Right lobe of liver (tissue), 6 donors: Measurements from ENCODE around the gene PLA2G4A. TPM values are rescaled to one million over a fixed set of nuclear protein-coding genes. Genes with fewer than 3 reads are reported as not detected.

Experiments
- ATAC-seq, 4 donors: fragments of 200-7000 bp; cut with Tn5 transposase; one replicate each; pipeline ENCODE4 v1.9.1; 2020; ENCODE audit warnings: mild to moderate bottlenecking in 4 of 4, moderate library complexity in 4 of 4
- DNase-seq, 3 donors: peaks; one replicate each; pipeline ENCODE4 v3.0.0-alpha.2; 2020
- H3K27ac ChIP-seq, 3 donors: fragments of 200-600 bp; one replicate each; pipeline ENCODE4 v1.8.0; 2022
- H3K27me3 ChIP-seq, 2 donors: fragments of 200-600 bp; one replicate each; pipeline ENCODE4 v1.8.0; 2022
- H3K36me3 ChIP-seq, 4 donors: fragments of 200-600 bp; sonication (generic) in 1 of 4; one replicate each; pipeline versions ENCODE4 v1.5.1 to v1.8.0; 2017 to 2022; ENCODE audit warnings: control low read depth in 1 of 4
- H3K4me1 ChIP-seq, 4 donors: fragments of 200-600 bp; sonication (generic) in 1 of 4; one replicate each; pipeline versions ENCODE4 v1.5.1 to v1.8.0; 2017 to 2022; ENCODE audit warnings: control low read depth in 1 of 4
- H3K4me3 ChIP-seq, 3 donors: fragments of 200-600 bp; one replicate each; pipeline ENCODE4 v1.8.0; 2022
- H3K9me3 ChIP-seq, 4 donors: fragments of 200-600 bp; sonication (generic) in 1 of 4; one replicate each; pipeline versions ENCODE4 v1.5.1 to v1.8.0; 2017 to 2022; ENCODE audit warnings: control low read depth in 1 of 4
- POLR2A ChIP-seq: fragments of 450-650 bp; IDR thresholded peaks from one replicate; pipeline ENCODE4 v1.6.1; 2017; ENCODE audit warnings: antibody characterized with exemption, mild to moderate bottlenecking
- WGBS: methylation state at CpG from one replicate; pipeline ENCODE4 v1.1.6; 2018; ENCODE audit warnings: low coverage, low lambda C conversion rate; ENCODE audit not compliant: insufficient coverage; ENCODE audit errors: missing lambda C conversion rate; 5-methylcytosine and 5-hydroxymethylcytosine counted together
- intact Hi-C, 2 donors: fragments of 100-400 bp; cut with DNase I; formaldehyde crosslinking; loops; one replicate each; pipeline versions ENCODE4 v1.11.2 to v1.14.1; 2022
- total RNA-seq, 6 experiments: library from RNA; depleted of rRNA in 2 of 6; stranded (reverse); fragments of >200 nt in 2 of 6; fragmentation: NEBNext Ultra II Directional in 3 of 6; extraction: Animal tissue kit (Norgen Biotek cat#: 25700) in 3 of 6; gene quantifications; one replicate each; pipeline versions ENCODE4 v1.1.0 to v1.2.4, GENCODE V29; 2016 to 2023
- TF ChIP-seq, protein P1 (sequence below), 4 donors: fragments of 200-600 bp in 3 of 4; fragments of 450-650 bp in 1 of 4; IDR thresholded peaks; one replicate each; pipeline versions ENCODE4 v1.5.1 to v1.8.0; 2016 to 2022; ENCODE audit warnings: antibody characterized with exemption in 4 of 4, mild to moderate bottlenecking in 2 of 4
- donor health status: DM: no; HTN: yes; CAD: no.
- donor health status: DM: no; HTN: no; CAD: no.
- donor health status: DM: no; HTN: no; CAD: no.
- donor health status: DM: no; HTN: yes; CAD: no.
- donor health status: DM: no; HTN: yes; CAD: no.

Gene PLA2G4A
- total RNA-seq, 6 experiments from 2014 or later: 0.12 to 1.7 (median 0.98) TPM

DNA sequence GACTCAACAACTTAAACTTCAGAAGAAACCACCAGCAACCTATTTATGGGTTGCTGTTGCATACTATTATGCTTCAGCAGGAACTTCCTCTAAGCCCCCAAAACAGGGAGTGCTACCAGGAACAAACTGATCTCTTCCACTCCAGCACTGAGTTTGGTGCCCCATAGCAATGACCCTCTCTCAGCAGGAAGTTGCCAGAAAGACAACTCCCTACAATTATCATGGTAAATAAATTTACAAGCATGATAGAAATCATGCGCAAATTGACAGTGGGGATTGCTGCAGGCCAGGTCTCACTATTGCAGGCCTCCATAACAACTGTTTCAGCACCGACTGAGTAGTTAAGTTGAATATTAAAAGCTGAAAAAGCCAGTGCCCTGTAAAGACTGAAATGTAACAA, 180.6 kb downstream of the PLA2G4A start:
- 75% methylated on average over 2 of the region's 2 CpGs for WGBS
- intact Hi-C loops: no loop called here
- Histone ChIP-seq H3K27me3 (no peaks in the 10 kb centered on the region), H3K4me1 (no peaks in the 10 kb centered on the region), H3K36me3 (no peaks in the 10 kb centered on the region), H3K9me3 (no peaks in the 10 kb centered on the region), H3K27ac (no peak overlapping the region), H3K4me3 (no peak overlapping the region)
- TF ChIP-seq POLR2A: no peak
- TF ChIP-seq, protein P1, sequence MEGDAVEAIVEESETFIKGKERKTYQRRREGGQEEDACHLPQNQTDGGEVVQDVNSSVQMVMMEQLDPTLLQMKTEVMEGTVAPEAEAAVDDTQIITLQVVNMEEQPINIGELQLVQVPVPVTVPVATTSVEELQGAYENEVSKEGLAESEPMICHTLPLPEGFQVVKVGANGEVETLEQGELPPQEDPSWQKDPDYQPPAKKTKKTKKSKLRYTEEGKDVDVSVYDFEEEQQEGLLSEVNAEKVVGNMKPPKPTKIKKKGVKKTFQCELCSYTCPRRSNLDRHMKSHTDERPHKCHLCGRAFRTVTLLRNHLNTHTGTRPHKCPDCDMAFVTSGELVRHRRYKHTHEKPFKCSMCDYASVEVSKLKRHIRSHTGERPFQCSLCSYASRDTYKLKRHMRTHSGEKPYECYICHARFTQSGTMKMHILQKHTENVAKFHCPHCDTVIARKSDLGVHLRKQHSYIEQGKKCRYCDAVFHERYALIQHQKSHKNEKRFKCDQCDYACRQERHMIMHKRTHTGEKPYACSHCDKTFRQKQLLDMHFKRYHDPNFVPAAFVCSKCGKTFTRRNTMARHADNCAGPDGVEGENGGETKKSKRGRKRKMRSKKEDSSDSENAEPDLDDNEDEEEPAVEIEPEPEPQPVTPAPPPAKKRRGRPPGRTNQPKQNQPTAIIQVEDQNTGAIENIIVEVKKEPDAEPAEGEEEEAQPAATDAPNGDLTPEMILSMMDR (IDR thresholded peaks at IDR 0.05): no peak
- ATAC-seq: no peak
- DNase-seq: no peak

DNA sequence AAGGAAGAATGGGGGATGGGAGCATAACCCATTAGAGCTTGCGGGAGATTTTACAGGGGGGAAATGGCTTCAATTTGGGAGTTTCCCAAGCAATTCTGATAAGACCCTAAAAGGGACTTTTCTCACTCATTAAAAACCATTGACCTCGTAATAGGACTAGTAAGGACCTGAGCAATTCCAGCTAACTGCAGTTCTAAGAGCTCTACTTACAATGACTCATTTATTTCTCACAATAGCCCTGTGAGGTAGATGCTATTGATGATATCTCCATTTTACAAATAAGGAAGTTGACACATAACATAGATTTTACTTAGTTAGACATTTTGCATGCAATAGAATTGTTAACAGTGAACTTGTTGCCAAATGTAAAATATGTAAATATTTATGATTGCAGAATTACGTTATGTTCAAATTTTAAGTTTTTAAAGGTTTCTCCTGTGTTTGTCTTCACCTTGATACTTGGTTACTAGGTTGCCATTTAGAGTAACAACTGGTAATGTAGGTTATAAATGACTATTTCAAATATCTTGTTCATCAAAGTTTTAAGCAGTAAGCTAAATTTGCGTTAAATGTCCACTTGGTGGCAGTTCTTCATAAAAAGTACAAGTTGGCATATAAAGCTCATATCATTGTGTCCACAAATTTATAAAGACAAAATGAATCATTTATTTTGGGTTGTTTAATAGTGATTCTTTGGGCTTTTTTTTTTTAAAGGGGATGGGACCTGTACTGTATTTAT, 182.0 kb downstream of the PLA2G4A start:
- ATAC-seq: no peak
- Histone ChIP-seq H3K4me3 (no peak overlapping the region), H3K36me3 (no peaks in the 10 kb centered on the region), H3K27ac (no peak overlapping the region), H3K9me3 (no peaks in the 10 kb centered on the region), H3K27me3 (no peaks in the 10 kb centered on the region), H3K4me1 (no peaks in the 10 kb centered on the region)
- no peak for TF ChIP-seq POLR2A
- TF ChIP-seq, protein P1 (IDR thresholded peaks at IDR 0.05): no peak
- WGBS: 70% methylated on average over 4 of the region's 4 CpGs
- intact Hi-C loops: no loop called here
- no peak for DNase-seq

DNA sequence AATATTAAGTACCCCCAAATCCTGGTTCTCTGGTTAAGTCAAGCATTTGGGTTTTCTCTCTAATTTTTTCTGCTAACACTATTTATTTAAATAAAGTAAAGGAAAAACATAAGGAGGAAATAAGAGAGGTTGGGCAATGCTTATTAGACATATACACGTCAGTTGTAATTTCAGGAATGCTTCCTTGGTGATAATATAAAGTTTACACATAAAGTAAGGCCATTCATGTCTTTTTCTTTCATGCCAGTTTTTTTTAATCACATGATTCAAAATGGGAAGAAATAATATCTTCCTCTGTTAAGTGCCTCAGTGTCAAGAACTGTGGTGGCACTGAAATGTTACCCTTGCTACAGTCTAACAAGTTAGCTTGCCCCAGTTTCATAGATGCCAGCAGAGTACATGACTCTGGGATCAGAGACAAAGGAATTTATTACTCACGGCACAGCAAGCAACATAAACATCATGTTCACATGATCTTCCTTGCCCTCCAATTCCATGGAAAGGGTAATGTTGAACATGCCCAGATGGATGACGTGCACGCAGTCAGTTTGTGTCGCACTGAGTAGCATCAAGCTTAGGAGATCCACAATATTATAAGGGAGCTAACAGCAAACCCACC, 184.9 kb downstream of the PLA2G4A start:
- WGBS: 61% methylated on average over 5 of the region's 5 CpGs

DNA sequence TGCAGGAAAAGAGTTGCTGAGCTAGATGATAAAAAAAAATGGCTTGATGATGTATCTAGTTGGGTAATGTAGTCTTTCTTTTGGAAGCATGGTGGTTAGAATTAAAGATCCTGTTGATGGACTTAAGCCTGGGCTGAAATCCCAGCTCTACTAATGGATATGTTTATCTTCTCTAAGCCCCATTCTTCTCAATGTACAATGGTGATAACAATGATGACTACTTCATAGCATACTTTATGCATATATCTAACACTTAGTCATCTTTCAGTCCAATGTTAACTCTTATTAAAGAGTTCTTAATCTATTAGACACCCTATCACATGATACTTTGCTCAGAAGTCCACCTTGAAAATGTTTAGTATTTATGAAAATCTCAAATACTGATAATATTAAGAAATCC, 189.5 kb downstream of the PLA2G4A start:
- no peak overlapping the region for H3K27ac ChIP-seq
- H3K4me1 ChIP-seq: no peaks in the 10 kb centered on the region
- no peak for TF ChIP-seq POLR2A
- TF ChIP-seq, protein P1 (IDR thresholded peaks at IDR 0.05): no peak
- no peaks in the 10 kb centered on the region for H3K36me3 ChIP-seq
- intact Hi-C loops: no loop called here
- H3K9me3 ChIP-seq: no peaks in the 10 kb centered on the region
- DNase-seq: no peak
- H3K4me3 ChIP-seq: no peak overlapping the region
- H3K27me3 ChIP-seq: no peaks in the 10 kb centered on the region
- no peak for ATAC-seq

More for the DNA sequence above, 184.9 kb downstream of the PLA2G4A start:
- no peak for TF ChIP-seq POLR2A
- TF ChIP-seq, protein P1 (IDR thresholded peaks at IDR 0.05): no peak
- Histone ChIP-seq H3K27ac (no peak overlapping the region), H3K36me3 (no peaks in the 10 kb centered on the region), H3K4me1 (no peaks in the 10 kb centered on the region), H3K27me3 (no peaks in the 10 kb centered on the region), H3K4me3 (no peak overlapping the region), H3K9me3 (no peaks in the 10 kb centered on the region)
- DNase-seq (no peak), ATAC-seq (no peak)
- intact Hi-C loops: no loop called here
